Esophagus mucosa (tissue), 1 donor: ENCODE measurements around the gene LHFPL2. TPM values are rescaled to one million over a fixed set of nuclear protein-coding genes. Genes with fewer than 3 reads are reported as not detected.

ENCODE experiments used
- ATAC-seq: fragments of 200-7000 bp; cut with Tn5 transposase; one replicate; pipeline ENCODE4 v1.9.1; 2020
- total RNA-seq: library from RNA; stranded (reverse); gene quantifications from one replicate; pipeline ENCODE4 v1.2.4, GENCODE V29; 2023
- donor health status: DM: yes; HTN: yes; CAD: no.

The LHFPL2 gene
- total RNA-seq, 1 donor from 2014 or later, result 3.7 TPM

- no peak for ATAC-seq
Observed at GRCh38 chr5:78614816-78615215, 33.8 kb downstream of the LHFPL2 start.

- ATAC-seq, result no peak
Observed at GRCh38 chr5:78613756-78614155, 34.8 kb downstream of the LHFPL2 start.

GRCh38 chr5:78613151-78613533, 35.4 kb downstream of the LHFPL2 start:
- no peak for ATAC-seq

- no peak for ATAC-seq
Observed at GRCh38 chr5:78612227-78613150, 36.1 kb downstream of the LHFPL2 start.

GRCh38 chr5:78611126-78611605, 37.4 kb downstream of the LHFPL2 start:
- ATAC-seq, result no peak

GRCh38 chr5:78610636-78611035, 37.9 kb downstream of the LHFPL2 start:
- no peak for ATAC-seq

- no peak for ATAC-seq
Observed at GRCh38 chr5:78610163-78610583, 38.4 kb downstream of the LHFPL2 start.

GRCh38 chr5:78607864-78608263, 40.7 kb downstream of the LHFPL2 start:
- ATAC-seq, result no peak

GRCh38 chr5:78606241-78606640, 42.3 kb downstream of the LHFPL2 start:
- no peak for ATAC-seq

- peak; percentile 48 for ATAC-seq
Observed at GRCh38 chr5:78605611-78606010, 43.0 kb downstream of the LHFPL2 start.

- no peak for ATAC-seq
Observed at GRCh38 chr5:78604689-78605285, 43.8 kb downstream of the LHFPL2 start.

GRCh38 chr5:78603636-78604175, 44.9 kb downstream of the LHFPL2 start:
- no peak for ATAC-seq

- no peak for ATAC-seq
Observed at GRCh38 chr5:78602400-78602799, 46.2 kb downstream of the LHFPL2 start.

GRCh38 chr5:78601559-78602314, 46.8 kb downstream of the LHFPL2 start:
- ATAC-seq, result no peak

- no peak for ATAC-seq
Observed at GRCh38 chr5:78600687-78601414, 47.7 kb downstream of the LHFPL2 start.

GRCh38 chr5:78598973-78599372, 49.6 kb downstream of the LHFPL2 start:
- ATAC-seq, result no peak

GRCh38 chr5:78597974-78598371, 50.6 kb downstream of the LHFPL2 start:
- no peak for ATAC-seq

- no peak for ATAC-seq
Observed at GRCh38 chr5:78597068-78597973, 51.3 kb downstream of the LHFPL2 start.

- ATAC-seq, result no peak
Observed at GRCh38 chr5:78595458-78595921, 53.1 kb downstream of the LHFPL2 start.

GRCh38 chr5:78594610-78595457, 53.7 kb downstream of the LHFPL2 start:
- peak; percentile 96 for ATAC-seq
